ENCODE measurements around the gene AFP.
"Not testable (repeated sequence)": the region's sequence is repeated elsewhere in the genome, so short reads cannot be mapped to it uniquely, and the experiment has no call there.

Gene AFP

GRCh38 chr4:73435984-73436383 is at the start of gene AFP:
AFP (plus strand) TSS chr4:73436221; CDS start chr4:73436263, 42 bp downstream.
- DNase-seq (ENCODE audit: low read depth) = no peak

GRCh38 chr4:73387552-73387951 is 48.5 kb upstream of the AFP start:
- DNase-seq (ENCODE audit: low read depth) = no peak

- DNase-seq (ENCODE audit: low read depth) = no peak
These were observed 47.1 kb upstream of the AFP start for GRCh38 chr4:73388887-73389286.

- not testable (repeated sequence) for DNase-seq (ENCODE audit: low read depth)
These were observed 46.4 kb upstream of the AFP start for GRCh38 chr4:73389663-73390062.

GRCh38 chr4:73391774-73392173 is 44.2 kb upstream of the AFP start:
- DNase-seq (ENCODE audit: low read depth) = no peak

- no peak for DNase-seq (ENCODE audit: low read depth)
These were observed 43.1 kb upstream of the AFP start for GRCh38 chr4:73392936-73393335.

- no peak for DNase-seq (ENCODE audit: low read depth)
These were observed 39.7 kb upstream of the AFP start for GRCh38 chr4:73396304-73396703.

GRCh38 chr4:73396993-73397972 is 38.7 kb upstream of the AFP start:
- no peak for DNase-seq (ENCODE audit: low read depth)

GRCh38 chr4:73401412-73401811 is 34.6 kb upstream of the AFP start:
- DNase-seq (ENCODE audit: low read depth) = no peak

- DNase-seq (ENCODE audit: low read depth) = no peak
These were observed 32.0 kb upstream of the AFP start, which contains the start of gene ALB for GRCh38 chr4:73404042-73404441. ALB (plus strand) TSS chr4:73404287; CDS start chr4:73404328, 41 bp downstream.

- DNase-seq (ENCODE audit: low read depth) = no peak
These were observed 31.6 kb upstream of the AFP start for GRCh38 chr4:73404457-73404856.

- DNase-seq (ENCODE audit: low read depth) = no peak
These were observed 30.9 kb upstream of the AFP start for GRCh38 chr4:73405138-73405537.

- no peak for DNase-seq (ENCODE audit: low read depth)
These were observed 29.5 kb upstream of the AFP start for GRCh38 chr4:73406548-73406875.

GRCh38 chr4:73407227-73407673 is 28.8 kb upstream of the AFP start:
- no peak for DNase-seq (ENCODE audit: low read depth)

GRCh38 chr4:73408181-73408867 is 27.7 kb upstream of the AFP start:
- no peak for DNase-seq (ENCODE audit: low read depth)

GRCh38 chr4:73409012-73409862 is 26.8 kb upstream of the AFP start:
- no peak for DNase-seq (ENCODE audit: low read depth)

GRCh38 chr4:73409978-73410548 is 26.0 kb upstream of the AFP start:
- DNase-seq (ENCODE audit: low read depth) = no peak

GRCh38 chr4:73410916-73411730 is 24.9 kb upstream of the AFP start:
- DNase-seq (ENCODE audit: low read depth) = no peak

- DNase-seq (ENCODE audit: low read depth) = no peak
These were observed 24.1 kb upstream of the AFP start for GRCh38 chr4:73411731-73412414.

- DNase-seq (ENCODE audit: low read depth) = no peak
These were observed 22.7 kb upstream of the AFP start for GRCh38 chr4:73413294-73413755.

Data from activated T-cell treated with anti-CD3 and anti-CD28 coated beads for 1 hour (primary cell).